GM12874 (cell line): ENCODE measurements around the gene PDE1A.

Experiments used
- TF ChIP-seq, protein P1 (sequence below): IDR thresholded peaks from 2 replicates; pipeline ENCODE4 v1.5.1; 2011; ENCODE audit warnings: low read depth, mild to moderate bottlenecking, control low read depth, low read length, moderate library complexity; ENCODE audit not compliant: insufficient read depth

PDE1A gene

DNA sequence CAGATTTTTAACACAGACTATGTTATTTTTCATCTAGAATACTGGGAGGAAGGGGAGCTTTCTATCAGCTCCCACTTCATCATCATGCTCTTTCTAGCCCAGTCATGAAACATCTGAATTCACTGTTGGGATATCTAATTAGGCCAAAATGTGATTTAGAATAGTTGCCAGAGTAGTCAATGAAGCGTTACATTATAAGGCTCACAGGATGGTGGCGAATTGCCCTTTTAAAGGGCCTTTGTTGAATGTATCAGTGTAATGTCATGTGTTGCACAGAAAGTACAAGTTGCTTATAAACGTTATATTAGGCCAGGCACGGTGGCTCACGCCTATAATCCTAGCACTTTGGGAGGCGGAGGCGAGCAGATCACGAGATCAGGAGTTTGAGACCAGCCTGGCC lies 45.6 kb downstream of the PDE1A start:
- TF ChIP-seq, protein P1, sequence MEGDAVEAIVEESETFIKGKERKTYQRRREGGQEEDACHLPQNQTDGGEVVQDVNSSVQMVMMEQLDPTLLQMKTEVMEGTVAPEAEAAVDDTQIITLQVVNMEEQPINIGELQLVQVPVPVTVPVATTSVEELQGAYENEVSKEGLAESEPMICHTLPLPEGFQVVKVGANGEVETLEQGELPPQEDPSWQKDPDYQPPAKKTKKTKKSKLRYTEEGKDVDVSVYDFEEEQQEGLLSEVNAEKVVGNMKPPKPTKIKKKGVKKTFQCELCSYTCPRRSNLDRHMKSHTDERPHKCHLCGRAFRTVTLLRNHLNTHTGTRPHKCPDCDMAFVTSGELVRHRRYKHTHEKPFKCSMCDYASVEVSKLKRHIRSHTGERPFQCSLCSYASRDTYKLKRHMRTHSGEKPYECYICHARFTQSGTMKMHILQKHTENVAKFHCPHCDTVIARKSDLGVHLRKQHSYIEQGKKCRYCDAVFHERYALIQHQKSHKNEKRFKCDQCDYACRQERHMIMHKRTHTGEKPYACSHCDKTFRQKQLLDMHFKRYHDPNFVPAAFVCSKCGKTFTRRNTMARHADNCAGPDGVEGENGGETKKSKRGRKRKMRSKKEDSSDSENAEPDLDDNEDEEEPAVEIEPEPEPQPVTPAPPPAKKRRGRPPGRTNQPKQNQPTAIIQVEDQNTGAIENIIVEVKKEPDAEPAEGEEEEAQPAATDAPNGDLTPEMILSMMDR = no peak

DNA sequence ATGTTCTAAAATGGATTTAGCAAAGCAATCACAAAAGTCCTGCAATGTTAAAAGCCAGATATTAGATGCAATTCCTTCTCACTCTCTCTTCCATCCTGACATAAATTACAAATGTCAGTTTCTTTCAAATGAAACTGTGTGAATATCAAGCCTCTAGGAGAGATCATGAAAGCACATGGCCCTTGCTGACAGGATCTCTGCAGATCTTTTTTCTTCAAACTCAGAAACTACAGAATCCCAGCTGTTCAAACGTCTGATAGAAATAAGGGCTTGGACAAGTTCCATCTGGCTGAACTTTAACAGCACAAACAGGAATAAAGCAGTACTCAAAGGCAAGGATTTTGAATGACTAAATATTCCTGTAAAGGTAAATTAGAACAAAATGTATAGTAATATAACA lies 47.6 kb downstream of the PDE1A start:
- TF ChIP-seq, protein P1 = no peak

DNA sequence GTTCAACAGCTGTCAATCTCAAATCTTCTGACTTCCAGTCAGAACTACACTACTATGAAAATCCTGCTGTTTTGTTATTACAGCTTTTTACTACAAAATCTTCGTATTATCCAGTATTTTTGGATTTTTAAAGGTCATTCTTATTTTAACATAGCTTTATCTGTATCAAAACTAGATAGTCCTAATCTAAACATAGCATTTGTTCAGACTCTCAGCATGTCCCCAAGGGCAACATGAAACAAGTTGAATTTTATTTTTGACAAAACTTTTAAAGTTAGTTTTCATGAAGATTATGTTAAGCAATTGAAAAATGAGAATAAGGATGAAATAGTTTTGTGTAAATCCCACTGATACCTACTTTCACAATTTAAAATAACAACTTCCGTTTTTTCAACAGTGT lies 48.1 kb downstream of the PDE1A start:
- TF ChIP-seq, protein P1 = no peak

DNA sequence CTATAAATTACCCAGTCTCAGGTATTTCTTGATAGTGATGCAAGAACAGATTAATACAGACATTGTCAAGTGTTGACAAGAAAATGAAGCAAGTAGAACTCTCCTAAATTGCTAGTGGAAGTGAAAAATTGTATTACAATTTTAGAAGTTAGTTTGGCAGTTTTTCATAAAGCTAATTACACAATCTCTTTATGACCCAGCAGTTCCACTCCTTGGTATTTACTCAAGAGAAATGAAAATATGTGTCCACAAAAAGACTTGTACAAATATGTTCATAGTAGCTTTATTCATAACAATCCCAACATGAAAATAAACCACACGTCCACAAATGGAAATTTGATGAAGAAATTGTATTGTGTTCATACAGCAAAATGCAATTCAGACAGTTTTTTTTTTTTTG lies 49.4 kb downstream of the PDE1A start:
- TF ChIP-seq, protein P1 = no peak

DNA sequence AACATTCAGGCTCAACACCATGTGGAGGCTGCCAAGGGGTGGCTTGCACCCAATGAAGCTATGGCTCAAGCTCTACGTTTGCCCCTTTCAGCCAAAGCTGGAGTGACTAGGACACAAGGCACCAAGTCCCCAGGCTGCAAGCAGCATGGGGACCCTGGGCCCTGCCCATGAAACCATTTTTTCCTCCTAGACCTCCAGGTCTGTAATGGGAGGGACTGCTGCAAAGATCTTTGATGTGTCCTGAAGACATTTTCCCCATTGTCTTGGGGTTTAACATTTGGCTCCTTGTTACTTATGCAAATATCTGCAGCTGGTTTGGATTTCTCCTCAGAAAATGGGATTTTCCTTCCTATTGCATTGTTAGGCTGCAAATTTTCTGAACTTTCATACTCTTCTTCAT lies 51.0 kb downstream of the PDE1A start:
- TF ChIP-seq, protein P1 = no peak

DNA sequence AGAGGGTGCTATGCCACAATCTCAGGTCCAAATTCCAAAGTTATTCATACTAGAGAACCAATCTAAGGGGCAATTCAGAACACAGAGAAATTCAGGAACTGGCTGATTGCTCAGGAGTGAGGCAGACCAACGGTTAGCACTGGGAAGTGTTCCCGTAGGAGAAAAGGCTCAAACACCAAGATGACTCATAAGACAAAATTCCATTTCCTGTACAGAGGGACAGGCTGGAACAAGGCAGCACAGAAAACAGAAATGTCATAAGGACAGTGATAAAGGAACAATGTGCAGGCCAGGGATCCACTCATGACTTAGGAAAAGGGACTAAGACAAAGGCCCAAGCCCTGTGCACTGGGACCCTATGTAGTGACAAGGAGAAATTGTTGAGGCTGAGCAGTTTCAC lies 54.2 kb downstream of the PDE1A start:
- TF ChIP-seq, protein P1 = no peak

DNA sequence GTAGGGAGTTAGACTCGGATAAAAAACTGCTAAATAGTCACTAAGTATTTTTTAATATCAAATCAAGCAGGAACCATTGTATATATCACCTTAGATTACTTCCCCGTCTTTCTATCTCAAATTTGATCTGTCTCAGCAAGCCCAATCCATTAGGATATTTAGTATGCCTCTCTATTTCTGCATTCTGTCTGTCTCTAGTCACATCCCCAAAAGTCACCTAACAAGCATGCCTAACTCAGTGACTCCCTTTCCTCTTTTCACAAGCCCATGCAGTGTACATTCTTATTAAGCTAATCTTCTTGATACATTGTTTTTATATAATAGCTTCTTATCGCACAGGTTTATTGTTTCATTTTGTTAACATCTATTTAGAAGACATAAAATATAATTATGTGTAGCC lies 57.8 kb downstream of the PDE1A start:
- TF ChIP-seq, protein P1 = no peak

DNA sequence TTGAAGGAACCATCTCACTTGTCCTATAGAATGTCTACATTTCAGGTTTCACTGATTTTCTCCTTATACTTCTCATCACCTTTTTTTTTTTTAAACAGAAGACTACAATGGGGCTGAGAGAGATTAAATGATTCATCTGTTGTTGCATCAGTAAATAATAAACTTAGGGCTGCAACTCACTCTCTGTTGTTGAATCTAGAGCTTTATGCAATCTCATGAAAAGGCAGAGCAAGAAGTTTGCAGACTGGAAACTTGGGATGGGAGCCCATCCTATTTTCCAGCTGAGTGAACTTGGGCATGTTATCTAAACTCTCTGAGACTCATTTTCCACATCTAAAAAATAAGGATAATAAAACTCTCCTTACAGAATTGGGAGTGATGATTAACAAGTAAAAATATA lies 58.4 kb downstream of the PDE1A start:
- TF ChIP-seq, protein P1 = no peak
